Kidney (tissue), 14 donors: ENCODE measurements around the gene RUVBL2. TPM values are rescaled to one million over a fixed set of nuclear protein-coding genes. Genes with fewer than 3 reads are reported as not detected.

Source experiments
- DNase-seq, 5 donors: peaks; one replicate each; pipeline ENCODE4 v3.0.0-alpha.2; 2013 to 2020
- FAIRE-seq: peaks from 2 replicates; lab custom pipeline; 2012; peaks lifted over from hg19 to GRCh38; lab: Jason Lieb, UNC
- H3K27ac ChIP-seq, 2 donors: one replicate each; pipeline ENCODE4 v1.7.0; 2013; ENCODE audit warnings: low read depth in 2 of 2, low read length in 2 of 2, inconsistent platforms in 1 of 2
- H3K27me3 ChIP-seq: one replicate; pipeline ENCODE4 v1.7.1; 2013; ENCODE audit warnings: low read length, inconsistent platforms; ENCODE audit not compliant: control insufficient read depth, insufficient read depth
- H3K36me3 ChIP-seq, 3 donors: one replicate each; pipeline versions ENCODE4 v1.7.0 to v1.7.1; 2013; ENCODE audit warnings: low read length in 3 of 3, control low read depth in 1 of 3, inconsistent platforms in 1 of 3; ENCODE audit not compliant: insufficient read depth in 3 of 3, control insufficient read depth in 2 of 3
- H3K4me1 ChIP-seq, 3 donors: one replicate each; pipeline versions ENCODE4 v1.7.0 to v1.7.1; 2013; ENCODE audit warnings: low read length in 3 of 3, inconsistent platforms in 1 of 3, low read depth in 1 of 3; ENCODE audit not compliant: control insufficient read depth in 2 of 3, insufficient read depth in 2 of 3
- H3K4me3 ChIP-seq, 3 donors: one replicate each; pipeline versions ENCODE4 v1.7.0 to v1.8.1; 2013; ENCODE audit warnings: low read length in 3 of 3, control low read depth in 1 of 3, inconsistent platforms in 1 of 3
- H3K9ac ChIP-seq, 3 donors: one replicate each; pipeline versions ENCODE4 v1.7.0 to v1.7.1; 2013; ENCODE audit warnings: low read length in 3 of 3, control low read depth in 1 of 3, inconsistent platforms in 1 of 3
- H3K9me3 ChIP-seq, 3 donors: one replicate each; pipeline versions ENCODE4 v1.7.0 to v1.7.1; 2013; ENCODE audit warnings: low read length in 3 of 3, control low read depth in 1 of 3, inconsistent platforms in 1 of 3; ENCODE audit not compliant: control insufficient read depth in 2 of 3, insufficient read depth in 1 of 3
- intact Hi-C: fragments of 100-400 bp; cut with DNase I; formaldehyde crosslinking; loops from one replicate; pipeline ENCODE4 v1.11.1; 2022
- polyA plus RNA-seq: library from polyadenylated mRNA; stranded (reverse); fragments of 350-450 nt; fragmentation: Illumina TruSeq; extraction: RNeasy Lipid Tissue Mini Kit (QIAGEN cat#74804); gene quantifications from one replicate; pipeline ENCODE4 v1.2.3, GENCODE V29; 2014; ENCODE audit warnings: low read depth, low replicate concordance; ENCODE audit not compliant: insufficient read depth
- total RNA-seq: library from RNA; stranded (reverse); fragmentation: NEBNext Ultra II Directional; extraction: Animal tissue kit (Norgen Biotek cat#: 25700); gene quantifications from one replicate; pipeline ENCODE4 v1.2.1, GENCODE V29; 2021
- TF ChIP-seq, protein P1 (sequence below): IDR thresholded peaks from 3 replicates; pipeline ENCODE4 v1.5.1; 2012; ENCODE audit warnings: mild to moderate bottlenecking, moderate library complexity, borderline replicate concordance; ENCODE audit not compliant: insufficient read depth; ENCODE audit errors: extremely low read depth
- donor health status: control.
- donor health status: control.
- donor health status: control.
- donor health status: control.
- donor health status: control.
- donor health status: DM: yes; HTN: yes; CAD: no.
- donor health status: Normal renal cell carcinoma (clear cell type).

The RUVBL2 gene
- total and polyA plus RNA-seq, 2 donors from 2014 or later, result 57.0 to 83.6 TPM

DNA sequence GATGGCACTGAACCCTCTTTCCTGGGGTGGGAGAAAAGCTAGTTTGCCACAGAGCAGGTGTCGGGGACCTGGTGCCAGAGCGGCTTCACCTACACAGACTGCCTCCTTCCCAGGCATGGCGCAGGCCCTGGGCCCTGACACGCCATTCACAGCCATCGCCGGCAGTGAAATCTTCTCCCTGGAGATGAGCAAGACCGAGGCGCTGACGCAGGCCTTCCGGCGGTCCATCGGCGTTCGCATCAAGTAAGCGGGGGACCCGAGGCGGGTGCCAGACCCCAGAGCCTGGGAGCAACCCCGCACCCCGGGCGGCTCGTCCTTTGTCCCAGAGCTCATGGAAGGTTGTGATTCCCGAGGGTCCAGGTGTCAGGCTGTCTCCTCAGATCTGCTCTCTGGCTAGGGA is 13.2 kb downstream of the RUVBL2 start:
- Histone ChIP-seq H3K4me1 (no peaks in the 10 kb centered on the region), H3K27me3 (no peaks in the 10 kb centered on the region), H3K9ac (no peak overlapping the region), H3K36me3 (peaks cover 0 to 28% (median 27%) of the 10 kb centered on the region in 3 donors), H3K27ac (no peak overlapping the region), H3K4me3 (no peak overlapping the region), H3K9me3 (no peaks in the 10 kb centered on the region)
- TF ChIP-seq, protein P1, sequence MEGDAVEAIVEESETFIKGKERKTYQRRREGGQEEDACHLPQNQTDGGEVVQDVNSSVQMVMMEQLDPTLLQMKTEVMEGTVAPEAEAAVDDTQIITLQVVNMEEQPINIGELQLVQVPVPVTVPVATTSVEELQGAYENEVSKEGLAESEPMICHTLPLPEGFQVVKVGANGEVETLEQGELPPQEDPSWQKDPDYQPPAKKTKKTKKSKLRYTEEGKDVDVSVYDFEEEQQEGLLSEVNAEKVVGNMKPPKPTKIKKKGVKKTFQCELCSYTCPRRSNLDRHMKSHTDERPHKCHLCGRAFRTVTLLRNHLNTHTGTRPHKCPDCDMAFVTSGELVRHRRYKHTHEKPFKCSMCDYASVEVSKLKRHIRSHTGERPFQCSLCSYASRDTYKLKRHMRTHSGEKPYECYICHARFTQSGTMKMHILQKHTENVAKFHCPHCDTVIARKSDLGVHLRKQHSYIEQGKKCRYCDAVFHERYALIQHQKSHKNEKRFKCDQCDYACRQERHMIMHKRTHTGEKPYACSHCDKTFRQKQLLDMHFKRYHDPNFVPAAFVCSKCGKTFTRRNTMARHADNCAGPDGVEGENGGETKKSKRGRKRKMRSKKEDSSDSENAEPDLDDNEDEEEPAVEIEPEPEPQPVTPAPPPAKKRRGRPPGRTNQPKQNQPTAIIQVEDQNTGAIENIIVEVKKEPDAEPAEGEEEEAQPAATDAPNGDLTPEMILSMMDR, result no peak
- FAIRE-seq (no peak), DNase-seq (no peak)
- intact Hi-C loops, result no loop called here

DNA sequence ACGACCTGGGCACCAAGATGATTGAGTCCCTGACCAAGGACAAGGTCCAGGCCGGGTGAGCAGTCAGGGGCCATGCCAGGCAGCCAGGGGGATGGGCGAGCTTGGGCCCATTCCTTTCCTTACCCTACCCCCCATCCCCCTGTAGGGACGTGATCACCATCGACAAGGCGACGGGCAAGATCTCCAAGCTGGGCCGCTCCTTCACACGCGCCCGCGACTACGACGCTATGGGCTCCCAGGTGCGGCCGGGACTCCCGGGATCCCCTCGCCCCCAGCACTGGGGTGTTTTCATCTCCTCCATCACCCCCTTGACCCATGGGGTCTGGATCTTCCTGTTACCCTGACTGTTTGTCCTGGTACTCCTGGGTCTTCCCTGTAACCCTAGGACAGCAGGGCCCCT is 16.1 kb downstream of the RUVBL2 start:
- H3K27ac ChIP-seq, result no peak overlapping the region
- no peak for DNase-seq
- H3K4me3 ChIP-seq, result no peak overlapping the region
- H3K27me3 ChIP-seq, result no peaks in the 10 kb centered on the region
- peaks cover 0 to 25% (median 22%) of the 10 kb centered on the region in 3 donors for H3K36me3 ChIP-seq
- intact Hi-C loops, result no loop called here
- no peaks in the 10 kb centered on the region for H3K9me3 ChIP-seq
- no peak for FAIRE-seq
- TF ChIP-seq, protein P1, result no peak
- no peaks in the 10 kb centered on the region for H3K4me1 ChIP-seq
- H3K9ac ChIP-seq, result no peak overlapping the region

DNA sequence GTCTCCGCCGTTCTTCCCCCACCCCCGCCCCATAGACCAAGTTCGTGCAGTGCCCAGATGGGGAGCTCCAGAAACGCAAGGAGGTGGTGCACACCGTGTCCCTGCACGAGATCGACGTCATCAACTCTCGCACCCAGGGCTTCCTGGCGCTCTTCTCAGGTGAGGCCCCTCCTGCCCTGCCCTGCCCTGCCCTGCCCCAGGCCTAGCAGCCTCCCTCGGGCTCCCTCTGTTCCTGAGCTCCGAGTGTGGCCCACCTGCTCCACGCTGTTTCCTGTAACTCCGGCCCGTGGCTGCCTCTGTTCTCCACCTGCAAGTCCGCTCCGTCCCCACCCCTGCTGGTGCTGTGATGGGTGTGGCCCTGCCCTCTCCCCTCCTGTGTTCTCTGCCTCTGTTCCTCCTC is 16.8 kb downstream of the RUVBL2 start:
- Histone ChIP-seq H3K9me3 (no peaks in the 10 kb centered on the region), H3K4me1 (no peaks in the 10 kb centered on the region), H3K27ac (no peak overlapping the region), H3K27me3 (no peaks in the 10 kb centered on the region), H3K36me3 (peaks cover 0 to 20% (median 16%) of the 10 kb centered on the region in 3 donors), H3K9ac (no peak overlapping the region), H3K4me3 (no peak overlapping the region)
- no peak for DNase-seq
- no peak for FAIRE-seq
- intact Hi-C loops, result no loop called here
- TF ChIP-seq, protein P1, result no peak

DNA sequence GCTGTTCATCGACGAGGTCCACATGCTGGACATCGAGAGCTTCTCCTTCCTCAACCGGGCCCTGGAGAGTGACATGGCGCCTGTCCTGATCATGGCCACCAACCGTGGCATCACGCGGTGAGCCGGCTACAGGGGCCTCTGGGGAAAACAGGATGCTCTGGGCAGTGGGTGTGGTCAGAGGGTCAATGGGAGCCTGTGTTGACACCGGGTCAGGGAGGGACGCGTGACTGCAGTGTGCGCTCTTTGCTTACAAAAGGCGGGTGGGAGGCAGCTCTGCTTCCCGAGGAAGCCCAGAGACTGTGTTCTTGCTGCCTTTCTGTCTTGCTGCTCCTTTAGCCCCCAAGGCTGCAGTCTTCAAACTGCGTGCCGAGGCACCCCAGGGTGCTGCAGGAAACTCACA is 17.5 kb downstream of the RUVBL2 start:
- no peak overlapping the region for H3K27ac ChIP-seq
- H3K9me3 ChIP-seq, result no peaks in the 10 kb centered on the region
- FAIRE-seq (no peak), DNase-seq (no peak)
- H3K4me3 ChIP-seq, result no peak overlapping the region
- H3K4me1 ChIP-seq, result no peaks in the 10 kb centered on the region
- H3K36me3 ChIP-seq, result peaks cover 0 to 18% (median 15%) of the 10 kb centered on the region in 3 donors
- intact Hi-C loops, result no loop called here
- H3K9ac ChIP-seq, result no peak overlapping the region
- H3K27me3 ChIP-seq, result no peaks in the 10 kb centered on the region
- TF ChIP-seq, protein P1, result no peak
